Measurements from ENCODE around the gene OTOS.

The OTOS gene

DNA sequence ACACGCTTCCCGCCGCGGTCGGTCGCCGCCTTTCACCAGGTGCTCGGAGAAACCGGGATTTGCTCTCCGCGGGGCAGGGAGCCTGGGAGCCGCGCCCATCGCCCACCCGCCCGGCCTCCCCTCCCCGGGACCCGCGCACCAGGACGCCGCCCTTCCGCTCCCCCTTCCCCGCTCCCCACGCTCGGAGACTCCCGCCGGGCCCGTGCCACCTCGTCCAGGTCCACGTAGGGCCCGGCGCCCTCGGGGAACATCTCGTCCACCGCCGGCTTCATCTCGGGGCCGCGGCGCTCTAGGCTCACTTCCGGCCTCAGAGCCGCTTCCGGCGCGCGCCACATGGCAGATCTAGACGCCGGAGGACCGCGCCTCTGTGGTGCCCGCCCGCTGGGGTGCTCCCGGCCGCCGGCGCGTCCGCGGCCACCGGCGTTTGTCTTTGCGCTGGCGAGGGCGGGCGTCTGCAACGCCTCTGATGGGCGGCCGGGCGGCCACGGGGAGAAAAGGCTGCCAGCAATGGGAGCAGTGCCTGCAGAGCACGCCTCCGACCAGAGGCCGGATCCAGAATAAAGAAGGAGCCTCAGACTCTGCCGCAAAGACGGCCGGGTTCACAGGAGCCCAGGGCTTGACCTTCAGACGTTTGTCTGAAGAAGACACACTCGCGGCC is 4.3 kb downstream of the OTOS start, which contains the start of gene COPS9:
TSS of gene COPS9 (minus strand) at position 293 of the 658 bp plus-strand sequence. CDS start at position 272, 21 bp downstream.
- no peak for TF ChIP-seq JUND (IDR thresholded peaks at IDR 0.05; ENCODE audit: low read depth)
- DNase-seq (ENCODE audit: low read depth in 1 of 2, low spot score in 1 of 2), result peak; percentile 84 to 86
- in situ Hi-C loops (cut with HindIII; ENCODE audit: low pct_unique_long_range_greater_than_20kb, low sequenced_read_pairs), result no loop called here

DNA sequence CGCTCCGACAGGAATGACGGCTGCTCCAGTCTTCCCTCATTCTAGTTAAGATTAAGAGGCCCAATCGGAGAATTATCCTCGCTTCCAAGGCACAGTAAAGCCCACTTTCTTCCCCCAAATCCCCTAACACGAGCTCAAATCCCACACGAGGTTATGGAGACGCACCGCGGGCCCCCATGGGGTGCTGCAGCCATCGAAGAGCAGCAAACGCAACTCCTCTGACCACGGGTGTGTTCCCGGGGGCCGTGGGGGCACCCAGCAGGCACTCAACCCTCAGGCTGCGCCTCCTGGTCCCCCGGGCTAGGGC is 4.8 kb downstream of the OTOS start:
- no peak for DNase-seq (ENCODE audit: low read depth in 1 of 2, low spot score in 1 of 2)
- TF ChIP-seq JUND (IDR thresholded peaks at IDR 0.05; ENCODE audit: low read depth), result no peak
- in situ Hi-C loops (cut with HindIII; ENCODE audit: low pct_unique_long_range_greater_than_20kb, low sequenced_read_pairs), result no loop called here

DNA sequence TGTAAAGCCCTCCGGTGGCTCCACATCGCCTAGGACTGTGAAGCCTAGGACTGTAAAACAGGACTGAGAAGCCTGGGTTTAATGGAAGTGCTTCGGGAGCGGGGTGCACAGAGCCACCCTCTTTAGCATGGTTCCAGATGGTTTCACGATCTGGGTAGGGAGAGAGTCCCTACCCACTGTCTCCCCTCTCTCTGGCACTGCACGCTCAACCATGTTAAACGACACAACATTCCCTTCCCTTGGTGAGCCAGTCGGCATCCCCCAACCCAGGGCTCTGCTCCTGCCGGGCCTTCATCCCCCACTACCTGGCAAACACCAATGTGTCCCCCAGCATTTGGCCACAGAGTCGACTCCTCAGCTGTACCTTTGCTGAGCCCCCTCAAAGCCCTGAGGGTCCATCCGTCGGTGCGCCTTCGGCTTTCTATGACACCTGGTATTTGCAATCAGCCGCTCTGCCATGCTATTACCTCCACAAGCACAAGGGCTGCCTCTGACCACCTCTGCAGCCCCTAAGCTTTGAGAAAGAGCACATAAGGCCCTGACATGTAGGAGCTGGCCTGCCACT is 5.4 kb downstream of the OTOS start:
- no peak for DNase-seq (ENCODE audit: low read depth in 1 of 2, low spot score in 1 of 2)
- in situ Hi-C loops (cut with HindIII; ENCODE audit: low pct_unique_long_range_greater_than_20kb, low sequenced_read_pairs), result no loop called here
- TF ChIP-seq JUND (IDR thresholded peaks at IDR 0.05; ENCODE audit: low read depth), result no peak

DNA sequence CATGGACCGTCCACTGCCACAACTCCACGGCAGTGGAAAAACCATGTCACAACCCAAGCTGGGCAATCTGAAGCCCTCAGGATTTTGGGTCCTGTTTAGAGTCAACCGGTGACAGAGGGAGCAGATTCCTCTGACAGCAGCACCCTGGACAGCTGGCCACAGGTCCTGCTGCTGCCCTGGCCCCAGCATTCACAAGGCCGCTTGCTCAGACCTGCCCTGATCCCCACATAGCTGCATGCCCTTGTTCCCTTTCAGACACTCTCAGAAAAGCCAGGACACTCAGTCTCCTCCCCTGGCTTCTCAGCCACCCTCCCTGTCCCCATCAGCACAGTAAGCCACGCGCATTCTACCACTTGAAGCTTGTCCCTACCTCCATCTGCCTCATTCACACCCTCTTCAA is 6.0 kb downstream of the OTOS start:
- no peak for TF ChIP-seq JUND (IDR thresholded peaks at IDR 0.05; ENCODE audit: low read depth)
- no peak for DNase-seq (ENCODE audit: low read depth in 1 of 2, low spot score in 1 of 2)
- in situ Hi-C loops (cut with HindIII; ENCODE audit: low pct_unique_long_range_greater_than_20kb, low sequenced_read_pairs), result no loop called here

DNA sequence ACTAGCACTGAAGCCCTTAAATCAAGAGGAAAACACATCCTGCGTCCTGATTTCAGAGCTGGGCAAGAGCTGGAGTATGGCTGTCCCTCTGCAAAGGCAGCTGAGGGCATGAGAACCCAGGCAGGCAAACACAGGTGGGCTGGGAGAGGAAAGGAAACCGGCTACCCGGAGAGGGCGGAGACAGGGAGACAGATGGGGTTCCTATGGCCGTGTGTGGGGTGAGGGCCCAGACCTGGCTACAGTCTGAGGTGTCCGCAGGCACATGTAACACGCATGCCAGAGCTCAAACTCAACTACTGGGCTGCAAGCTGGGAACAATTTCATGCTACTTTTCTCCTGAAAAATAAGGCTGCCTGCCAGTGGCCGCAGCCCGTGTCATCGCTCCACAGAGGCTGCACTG is 7.1 kb downstream of the OTOS start:
- TF ChIP-seq JUND (IDR thresholded peaks at IDR 0.05; ENCODE audit: low read depth), result no peak
- no peak for DNase-seq (ENCODE audit: low read depth in 1 of 2, low spot score in 1 of 2)
- in situ Hi-C loops (cut with HindIII; ENCODE audit: low pct_unique_long_range_greater_than_20kb, low sequenced_read_pairs), result no loop called here

DNA sequence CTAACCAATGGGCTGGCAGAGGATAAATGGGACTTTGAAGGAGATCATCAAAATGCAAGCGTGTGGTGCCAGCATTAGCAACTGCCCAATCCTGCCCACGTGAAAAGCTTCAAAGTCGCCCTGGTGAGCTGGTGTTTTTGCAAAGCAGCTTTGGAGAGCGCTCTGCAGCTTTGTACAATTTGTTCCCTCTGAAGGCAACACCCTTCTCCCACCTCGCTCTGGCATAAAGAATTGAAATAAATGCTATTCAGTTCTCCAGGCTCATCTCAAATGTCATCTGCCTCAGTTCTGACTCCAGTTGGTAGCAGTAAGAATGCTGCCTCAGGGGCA is 7.8 kb downstream of the OTOS start:
- no peak for TF ChIP-seq JUND (IDR thresholded peaks at IDR 0.05; ENCODE audit: low read depth)
- no peak for DNase-seq (ENCODE audit: low read depth in 1 of 2, low spot score in 1 of 2)
- in situ Hi-C loops (cut with HindIII; ENCODE audit: low pct_unique_long_range_greater_than_20kb, low sequenced_read_pairs), result no loop called here

DNA sequence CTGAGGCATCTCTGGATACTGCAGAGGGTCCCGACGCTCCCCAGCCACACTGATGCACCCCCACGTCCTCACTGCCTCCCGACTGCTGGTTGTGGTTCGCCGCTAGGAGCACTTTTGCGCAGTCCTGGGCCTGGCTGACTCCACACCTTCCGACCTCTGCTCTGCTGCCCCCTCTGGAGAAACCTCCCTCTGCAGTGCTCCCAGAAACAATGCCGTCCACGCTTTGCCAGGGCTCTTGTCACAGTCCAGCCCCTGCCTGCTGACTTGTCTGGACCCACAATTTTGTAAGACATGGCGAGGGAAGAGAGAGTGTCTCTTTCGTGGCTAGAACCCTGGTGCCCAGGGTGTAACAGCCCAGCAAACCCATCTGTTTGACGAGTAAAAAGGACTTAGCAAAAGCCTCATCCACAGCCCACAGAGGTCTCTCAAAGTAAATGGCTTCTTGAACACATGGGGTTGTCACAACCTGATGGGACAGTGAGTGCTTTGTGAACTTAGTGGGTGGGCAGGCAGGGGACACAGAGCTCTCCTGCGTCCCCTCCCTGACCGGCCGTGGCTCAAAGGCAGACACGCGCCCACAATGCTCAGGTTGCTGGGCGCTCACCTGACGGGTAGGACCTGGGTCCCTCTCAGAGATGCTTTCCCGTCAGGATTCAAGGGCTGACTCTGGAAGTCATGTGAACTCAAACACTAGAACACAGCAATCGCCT is 8.4 kb downstream of the OTOS start:
- DNase-seq (ENCODE audit: low read depth in 1 of 2, low spot score in 1 of 2), result no peak
- in situ Hi-C loops (cut with HindIII; ENCODE audit: low pct_unique_long_range_greater_than_20kb, low sequenced_read_pairs), result no loop called here
- TF ChIP-seq JUND (IDR thresholded peaks at IDR 0.05; ENCODE audit: low read depth), result no peak

DNA sequence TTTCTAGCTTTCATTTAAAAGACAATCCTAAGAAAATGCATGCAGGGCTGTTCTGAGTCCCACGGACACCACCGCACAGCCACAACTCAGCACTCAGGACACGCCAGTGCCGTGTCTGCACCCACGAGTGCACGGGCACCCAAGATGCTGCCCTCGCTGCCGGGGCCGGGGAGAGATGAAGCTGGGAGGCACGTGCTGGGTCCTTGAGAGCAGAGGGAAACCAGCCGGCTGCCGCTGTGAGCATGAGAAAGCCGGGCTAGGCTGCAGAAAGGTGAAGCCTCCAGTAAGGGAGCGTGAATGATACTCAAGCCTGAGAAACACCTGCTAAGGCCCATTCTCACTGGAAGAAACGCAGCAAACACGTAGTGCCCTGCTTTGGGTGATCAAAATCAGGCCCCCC is 9.2 kb downstream of the OTOS start:
- in situ Hi-C loops (cut with HindIII; ENCODE audit: low pct_unique_long_range_greater_than_20kb, low sequenced_read_pairs), result no loop called here
- no peak for DNase-seq (ENCODE audit: low read depth in 1 of 2, low spot score in 1 of 2)

DNA sequence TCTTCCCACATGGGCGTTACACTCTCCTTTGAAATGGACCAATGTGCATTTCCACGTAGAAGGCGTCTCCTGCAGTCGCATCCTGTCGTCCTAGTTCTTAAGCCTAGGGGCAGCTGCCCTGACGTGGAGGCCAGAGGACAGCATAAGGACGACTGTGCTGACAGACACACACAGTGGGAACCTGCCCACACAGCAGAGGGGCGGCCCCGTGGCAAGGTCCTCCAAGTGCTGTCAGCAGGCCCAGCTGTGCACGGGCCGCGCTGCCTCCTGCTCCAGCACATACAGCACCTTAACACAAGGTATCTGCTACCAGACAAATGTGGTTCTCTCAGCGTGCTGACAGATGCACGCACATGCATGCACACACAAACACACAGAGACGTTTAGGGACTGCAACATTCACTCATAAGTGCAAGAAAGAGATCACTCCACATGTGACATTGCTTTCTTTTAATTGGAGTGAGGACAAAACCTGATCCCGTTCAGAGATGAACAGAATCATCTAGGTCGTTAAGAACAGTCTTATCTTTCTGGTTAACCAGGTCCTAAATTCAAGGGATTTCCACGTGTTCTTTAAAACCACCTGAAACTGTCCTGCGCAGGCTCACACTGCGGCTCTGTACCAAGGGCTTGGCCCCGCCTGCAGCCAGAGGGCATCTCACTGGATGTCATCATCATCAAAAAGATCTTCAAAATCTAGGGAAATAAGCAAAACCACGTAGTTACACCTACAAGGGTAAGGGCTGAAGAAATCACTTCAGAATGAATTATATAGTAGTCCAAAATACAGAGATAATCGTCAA is 9.9 kb downstream of the OTOS start:
- in situ Hi-C loops (cut with HindIII; ENCODE audit: low pct_unique_long_range_greater_than_20kb, low sequenced_read_pairs), result no loop called here
- no peak for TF ChIP-seq JUND (IDR thresholded peaks at IDR 0.05; ENCODE audit: low read depth)
- no peak for DNase-seq (ENCODE audit: low read depth in 1 of 2, low spot score in 1 of 2)

More for the DNA sequence above, 9.2 kb downstream of the OTOS start:
- no peak for TF ChIP-seq JUND (IDR thresholded peaks at IDR 0.05; ENCODE audit: low read depth)

DNA sequence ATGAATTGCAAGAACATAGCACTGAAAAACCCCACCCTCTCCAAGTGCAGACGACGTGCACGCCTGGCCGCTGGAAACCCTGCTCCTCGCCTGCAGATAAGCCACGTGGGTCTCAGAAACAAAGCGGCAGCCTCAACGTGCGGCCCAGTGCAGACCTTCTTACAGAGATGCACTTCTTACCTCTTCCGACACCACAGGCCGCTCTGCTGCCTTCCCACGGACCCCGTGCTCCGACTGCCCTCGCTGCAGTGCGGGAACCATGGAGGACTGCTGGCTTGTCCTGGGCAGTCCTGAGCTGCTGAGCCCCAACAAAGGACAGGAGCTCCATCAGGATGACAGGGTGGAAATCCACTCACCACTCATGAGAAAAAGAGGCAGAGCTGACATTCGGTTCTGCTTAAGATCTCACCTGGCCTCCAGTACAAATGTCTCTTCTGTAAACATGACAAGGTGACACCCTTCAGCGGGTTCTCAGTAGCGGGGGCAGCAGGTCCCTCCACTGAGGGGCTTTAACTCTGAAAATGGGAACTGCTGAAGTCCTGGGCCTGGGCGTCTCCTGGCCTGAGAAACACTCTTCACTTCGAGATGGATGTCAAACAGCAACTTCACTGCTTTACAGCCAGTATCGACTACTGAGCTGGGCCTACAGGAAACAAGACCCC is 10.6 kb downstream of the OTOS start:
- in situ Hi-C loops (cut with HindIII; ENCODE audit: low pct_unique_long_range_greater_than_20kb, low sequenced_read_pairs), result no loop called here
- no peak for TF ChIP-seq JUND (IDR thresholded peaks at IDR 0.05; ENCODE audit: low read depth)

DNA sequence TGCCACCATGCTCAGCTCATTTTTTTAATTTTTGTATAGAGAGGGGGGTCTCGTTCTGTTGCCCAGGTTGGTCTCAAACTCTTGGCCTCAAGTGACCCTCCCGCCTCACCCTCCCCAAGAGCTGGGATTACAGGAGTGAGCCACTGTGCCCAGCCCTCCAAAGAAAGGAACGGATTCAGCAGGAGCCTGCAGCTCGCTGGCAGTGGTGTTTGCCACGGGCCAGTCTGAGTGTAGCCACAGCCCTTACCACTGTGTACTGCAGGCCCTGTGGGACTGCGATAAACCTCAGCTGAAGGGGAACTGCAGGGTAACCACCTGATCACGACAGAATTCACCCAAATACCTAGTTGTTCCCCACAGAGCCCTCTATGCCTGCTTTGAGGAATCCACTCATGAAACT is 11.1 kb downstream of the OTOS start:
- TF ChIP-seq JUND (IDR thresholded peaks at IDR 0.05; ENCODE audit: low read depth), result no peak
- no peak for DNase-seq (ENCODE audit: low read depth in 1 of 2, low spot score in 1 of 2)
- in situ Hi-C loops (cut with HindIII; ENCODE audit: low pct_unique_long_range_greater_than_20kb, low sequenced_read_pairs), result no loop called here

More for the DNA sequence above, 10.6 kb downstream of the OTOS start:
- DNase-seq (ENCODE audit: low read depth in 1 of 2, low spot score in 1 of 2), result no peak

DNA sequence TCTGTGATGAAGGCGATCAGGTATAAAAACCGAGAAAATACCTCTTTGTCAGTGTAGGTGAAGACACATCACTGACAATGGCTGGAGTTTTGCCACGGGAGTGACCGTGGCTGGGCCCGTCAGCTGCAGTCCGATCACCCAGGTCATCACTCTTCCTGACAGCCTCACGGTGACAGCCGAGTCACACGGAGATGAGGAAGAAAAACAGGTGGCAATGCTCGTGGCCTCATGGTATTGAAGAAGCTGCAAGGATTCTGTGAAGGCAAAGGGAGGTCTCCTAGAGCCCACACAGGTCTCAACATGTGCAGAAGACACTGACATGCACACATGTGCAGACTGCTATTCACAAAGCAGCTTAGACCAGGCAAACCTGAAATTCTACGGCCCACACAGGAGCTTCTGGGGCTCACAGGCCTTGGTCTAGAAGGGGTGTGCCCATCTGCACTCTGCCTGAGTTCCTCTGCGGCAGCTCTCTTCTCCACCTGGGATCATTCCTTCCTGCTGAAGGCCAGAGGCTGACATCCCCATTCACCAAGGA is 11.8 kb downstream of the OTOS start:
- no peak for DNase-seq (ENCODE audit: low read depth in 1 of 2, low spot score in 1 of 2)
- no peak for TF ChIP-seq JUND (IDR thresholded peaks at IDR 0.05; ENCODE audit: low read depth)
- in situ Hi-C loops (cut with HindIII; ENCODE audit: low pct_unique_long_range_greater_than_20kb, low sequenced_read_pairs), result no loop called here
